DND-41 (cell line): ENCODE results near the gene RHOU.
"Not testable (repeated sequence)": the region's sequence is repeated elsewhere in the genome, so short reads cannot be mapped to it uniquely, and the experiment has no call there.

Experiments used
- ATAC-seq: fragments of 200-7000 bp; cut with Tn5 transposase; 3 replicates; pipeline ENCODE4 v1.9.1; 2021; ENCODE audit warnings: low read depth; ENCODE audit not compliant: insufficient read depth
- DNase-seq: peaks from one replicate; pipeline ENCODE4 v3.0.0-alpha.2; 2020
- H2AFZ ChIP-seq: 2 replicates; pipeline ENCODE4 v1.6.0; 2012; ENCODE audit warnings: low read depth, low read length
- H3K27ac ChIP-seq: 2 replicates; pipeline ENCODE4 v1.5.1; 2012; ENCODE audit warnings: low read length, inconsistent platforms
- H3K27me3 ChIP-seq: fragments of 200-600 bp; sonication (generic); 2 replicates; pipeline ENCODE4 v1.6.0; 2012; ENCODE audit warnings: low read length, mild to moderate bottlenecking, inconsistent platforms; ENCODE audit not compliant: insufficient read depth, poor library complexity
- H3K36me3 ChIP-seq: 2 replicates; pipeline ENCODE4 v1.5.1; 2012; ENCODE audit warnings: low read length, inconsistent platforms; ENCODE audit not compliant: insufficient read depth
- H3K4me1 ChIP-seq: 2 replicates; pipeline ENCODE4 v1.5.1; 2012; ENCODE audit warnings: mild to moderate bottlenecking, low read length; ENCODE audit not compliant: insufficient read depth
- H3K4me2 ChIP-seq: 2 replicates; pipeline ENCODE4 v1.6.0; 2012; ENCODE audit warnings: mild to moderate bottlenecking, moderate library complexity, low read length, inconsistent platforms; ENCODE audit not compliant: insufficient read depth
- H3K4me3 ChIP-seq, 2 experiments: fragments of 200-600 bp in 1 of 2; shearing (Covaris generic) in 1 of 2; 2 replicates each; pipeline ENCODE4 v1.5.1; 2012 to 2016; ENCODE audit warnings: inconsistent platforms in 2 of 2, low read length in 2 of 2, mild to moderate bottlenecking in 2 of 2, low read depth in 1 of 2, moderate library complexity in 1 of 2
- H3K79me2 ChIP-seq: 2 replicates; pipeline ENCODE4 v1.6.0; 2012; ENCODE audit warnings: low read length, inconsistent platforms; ENCODE audit not compliant: insufficient read depth
- H3K9ac ChIP-seq: 2 replicates; pipeline ENCODE4 v1.6.0; 2012; ENCODE audit warnings: low read depth, mild to moderate bottlenecking, inconsistent platforms, low read length, moderate library complexity
- H3K9me3 ChIP-seq: 2 replicates; pipeline ENCODE4 v1.5.1; 2012; ENCODE audit warnings: low read length, moderate library complexity, mild to moderate bottlenecking, inconsistent platforms; ENCODE audit not compliant: insufficient read depth, severe bottlenecking
- H4K20me1 ChIP-seq: 2 replicates; pipeline ENCODE4 v1.6.0; 2012; ENCODE audit warnings: low read length; ENCODE audit not compliant: insufficient read depth
- EZH2 ChIP-seq: IDR thresholded peaks from 3 replicates; pipeline ENCODE4 v1.6.1; 2012; ENCODE audit warnings: borderline replicate concordance, low read depth, mild to moderate bottlenecking, moderate library complexity, low read length, inconsistent platforms; ENCODE audit not compliant: severe bottlenecking
- TF ChIP-seq, protein P1 (sequence below): IDR thresholded peaks from 2 replicates; pipeline ENCODE4 v1.5.1; 2012; ENCODE audit warnings: borderline replicate concordance, low read length, moderate library complexity, mild to moderate bottlenecking; ENCODE audit not compliant: poor library complexity, severe bottlenecking; ENCODE audit errors: extremely low read depth

RHOU gene

GRCh38 chr1:228772516-228773212 is 37.4 kb downstream of the RHOU start:
- Histone ChIP-seq H3K9me3 (no peaks in the 10 kb centered on the region), H3K27me3 (peaks cover 18% of the 10 kb centered on the region), H3K79me2 (no peaks in the 10 kb centered on the region), H3K27ac (no peak overlapping the region), H2AFZ (no peak overlapping the region), H3K4me3 (no peak overlapping the region), H3K4me2 (no peak overlapping the region), H3K4me1 (no peaks in the 10 kb centered on the region), H4K20me1 (peaks cover 3% of the 10 kb centered on the region; the same call in 1 of the 2 replicates), H3K36me3 (no peaks in the 10 kb centered on the region), H3K9ac (no peak overlapping the region)
- TF ChIP-seq, protein P1, sequence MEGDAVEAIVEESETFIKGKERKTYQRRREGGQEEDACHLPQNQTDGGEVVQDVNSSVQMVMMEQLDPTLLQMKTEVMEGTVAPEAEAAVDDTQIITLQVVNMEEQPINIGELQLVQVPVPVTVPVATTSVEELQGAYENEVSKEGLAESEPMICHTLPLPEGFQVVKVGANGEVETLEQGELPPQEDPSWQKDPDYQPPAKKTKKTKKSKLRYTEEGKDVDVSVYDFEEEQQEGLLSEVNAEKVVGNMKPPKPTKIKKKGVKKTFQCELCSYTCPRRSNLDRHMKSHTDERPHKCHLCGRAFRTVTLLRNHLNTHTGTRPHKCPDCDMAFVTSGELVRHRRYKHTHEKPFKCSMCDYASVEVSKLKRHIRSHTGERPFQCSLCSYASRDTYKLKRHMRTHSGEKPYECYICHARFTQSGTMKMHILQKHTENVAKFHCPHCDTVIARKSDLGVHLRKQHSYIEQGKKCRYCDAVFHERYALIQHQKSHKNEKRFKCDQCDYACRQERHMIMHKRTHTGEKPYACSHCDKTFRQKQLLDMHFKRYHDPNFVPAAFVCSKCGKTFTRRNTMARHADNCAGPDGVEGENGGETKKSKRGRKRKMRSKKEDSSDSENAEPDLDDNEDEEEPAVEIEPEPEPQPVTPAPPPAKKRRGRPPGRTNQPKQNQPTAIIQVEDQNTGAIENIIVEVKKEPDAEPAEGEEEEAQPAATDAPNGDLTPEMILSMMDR = no peak
- TF ChIP-seq EZH2 = no peak
- no peak for ATAC-seq
- no peak for DNase-seq

GRCh38 chr1:228775946-228776345 is 40.7 kb downstream of the RHOU start:
- H3K36me3 ChIP-seq, H3K4me1 ChIP-seq, H3K9me3 ChIP-seq, DNase-seq, H3K4me3 ChIP-seq, H3K27ac ChIP-seq, ATAC-seq, H3K27me3 ChIP-seq, H3K4me2 ChIP-seq, H3K79me2 ChIP-seq, H4K20me1 ChIP-seq, H3K9ac ChIP-seq, H2AFZ ChIP-seq: not testable (repeated sequence)

DNA sequence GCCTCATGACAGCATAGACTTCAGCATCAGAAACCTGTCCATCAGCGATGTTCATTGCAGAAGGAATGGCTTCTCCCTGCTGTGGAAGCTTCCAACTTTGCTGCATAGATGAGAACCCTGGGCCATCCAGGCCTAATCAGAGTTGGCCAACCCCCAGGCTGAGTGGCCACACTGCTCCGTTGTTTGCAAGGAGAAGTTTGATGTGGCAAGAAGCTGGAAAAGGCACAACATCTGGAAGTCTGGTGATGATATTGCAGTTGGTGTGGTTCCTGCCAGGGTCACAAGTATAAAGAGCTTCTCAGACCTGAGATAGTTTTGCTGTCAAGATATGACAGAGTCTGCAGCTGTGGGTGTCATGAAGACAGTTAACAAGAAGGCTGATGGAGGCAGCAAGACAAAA is 41.2 kb downstream of the RHOU start:
- no peak for ATAC-seq
- H3K27me3 ChIP-seq = peaks cover 7% of the 10 kb centered on the region
- DNase-seq = no peak
- no peak overlapping the region for H3K27ac ChIP-seq
- no peak overlapping the region for H3K4me3 ChIP-seq
- H3K4me1 ChIP-seq = no peaks in the 10 kb centered on the region
- TF ChIP-seq EZH2 = no peak
- TF ChIP-seq, protein P1 = no peak
- H3K4me2 ChIP-seq = no peak overlapping the region
- H2AFZ ChIP-seq = no peak overlapping the region
- no peaks in the 10 kb centered on the region for H3K79me2 ChIP-seq
- no peaks in the 10 kb centered on the region for H3K9me3 ChIP-seq
- no peaks in the 10 kb centered on the region for H4K20me1 ChIP-seq
- no peaks in the 10 kb centered on the region for H3K36me3 ChIP-seq
- H3K9ac ChIP-seq = no peak overlapping the region

GRCh38 chr1:228777236-228777635 is 42.0 kb downstream of the RHOU start:
- Histone ChIP-seq H3K79me2 (no peaks in the 10 kb centered on the region), H3K9ac (no peak overlapping the region), H2AFZ (no peak overlapping the region), H3K36me3 (no peaks in the 10 kb centered on the region), H3K27ac (no peak overlapping the region), H3K4me1 (no peaks in the 10 kb centered on the region), H3K4me2 (no peak overlapping the region), H3K4me3 (no peak overlapping the region), H3K9me3 (no peaks in the 10 kb centered on the region), H4K20me1 (no peaks in the 10 kb centered on the region), H3K27me3 (peaks cover 7% of the 10 kb centered on the region)
- TF ChIP-seq, protein P1 = no peak
- TF ChIP-seq EZH2 = no peak
- no peak for DNase-seq
- ATAC-seq = no peak
